Trophoblast cell (in vitro differentiated cells and primary cell): ENCODE measurements around the gene RNASEH1.
A peak's percentile ranks its signal among the peaks of the same experiment; 100 is the strongest.

Experiments
- DNase-seq, 2 donors: peaks; one replicate each; pipeline ENCODE4 v3.0.0-alpha.2; 2016
- H2AFZ ChIP-seq: 2 replicates; pipeline ENCODE4 v1.6.1; 2013; ENCODE audit warnings: low read length, moderate library complexity, mild to moderate bottlenecking; ENCODE audit not compliant: insufficient read depth, poor library complexity
- H2AK5ac ChIP-seq: 2 replicates; pipeline ENCODE4 v1.6.1; 2013; ENCODE audit warnings: mild to moderate bottlenecking, low read length
- H2BK120ac ChIP-seq: 2 replicates; pipeline ENCODE4 v1.6.1; 2013; ENCODE audit warnings: low read length, mild to moderate bottlenecking, moderate library complexity; ENCODE audit not compliant: insufficient read depth, poor library complexity
- H2BK12ac ChIP-seq: 2 replicates; pipeline ENCODE4 v1.6.1; 2013; ENCODE audit warnings: mild to moderate bottlenecking, low read length, moderate library complexity
- H2BK5ac ChIP-seq: 2 replicates; pipeline ENCODE4 v1.6.1; 2013; ENCODE audit warnings: low read length, low read depth, moderate library complexity, mild to moderate bottlenecking; ENCODE audit not compliant: poor library complexity
- H3K14ac ChIP-seq: 2 replicates; pipeline ENCODE4 v1.6.1; 2013; ENCODE audit warnings: mild to moderate bottlenecking, low read length
- H3K18ac ChIP-seq: 2 replicates; pipeline ENCODE4 v1.6.1; 2013; ENCODE audit warnings: mild to moderate bottlenecking, low read length
- H3K23ac ChIP-seq: 2 replicates; pipeline ENCODE4 v1.6.1; 2013; ENCODE audit warnings: low read length
- H3K27ac ChIP-seq: 2 replicates; pipeline ENCODE4 v1.5.1; 2013; ENCODE audit warnings: low read depth, mild to moderate bottlenecking, inconsistent platforms, low read length, moderate library complexity
- H3K27me3 ChIP-seq: 2 replicates; pipeline ENCODE4 v1.6.1; 2013; ENCODE audit warnings: inconsistent platforms, mild to moderate bottlenecking, low read length, moderate library complexity; ENCODE audit not compliant: insufficient read depth
- H3K36me3 ChIP-seq, 2 experiments: 1 replicate in 1 of 2; 2 replicates in 1 of 2; pipeline ENCODE4 v1.6.1; 2013; ENCODE audit warnings: low read length in 2 of 2, mild to moderate bottlenecking in 2 of 2, moderate library complexity in 1 of 2; ENCODE audit not compliant: insufficient read depth in 2 of 2, control insufficient read depth in 1 of 2
- H3K4ac ChIP-seq: 2 replicates; pipeline ENCODE4 v1.6.1; 2013; ENCODE audit warnings: low read depth, mild to moderate bottlenecking, low read length, moderate library complexity
- H3K4me1 ChIP-seq, 2 experiments: 1 replicate in 1 of 2; 2 replicates in 1 of 2; pipeline ENCODE4 v1.6.1; 2013; ENCODE audit warnings: low read length in 2 of 2, mild to moderate bottlenecking in 2 of 2, moderate library complexity in 1 of 2; ENCODE audit not compliant: insufficient read depth in 2 of 2, control insufficient read depth in 1 of 2
- H3K4me2 ChIP-seq: 2 replicates; pipeline ENCODE4 v1.6.1; 2013; ENCODE audit warnings: inconsistent platforms, mild to moderate bottlenecking, low read length, moderate library complexity
- H3K4me3 ChIP-seq: 2 replicates; pipeline ENCODE4 v1.5.1; 2013; ENCODE audit warnings: mild to moderate bottlenecking, low read depth, low read length, inconsistent platforms
- H3K79me1 ChIP-seq: one replicate; pipeline ENCODE4 v1.6.1; 2013; ENCODE audit warnings: low read length
- H3K79me2 ChIP-seq: 2 replicates; pipeline ENCODE4 v1.6.1; 2013; ENCODE audit warnings: low read length, mild to moderate bottlenecking; ENCODE audit not compliant: control insufficient read depth, insufficient read depth, poor library complexity
- H3K9ac ChIP-seq: 2 replicates; pipeline ENCODE4 v1.6.1; 2013; ENCODE audit warnings: mild to moderate bottlenecking, low read length
- H3K9me3 ChIP-seq: 2 replicates; pipeline ENCODE4 v1.6.1; 2013; ENCODE audit warnings: low read depth, mild to moderate bottlenecking, control low read depth, inconsistent platforms, low read length; ENCODE audit not compliant: insufficient read depth
- H4K12ac ChIP-seq: 2 replicates; pipeline ENCODE4 v1.6.1; 2013; ENCODE audit warnings: low read depth, mild to moderate bottlenecking, low read length, moderate library complexity
- H4K8ac ChIP-seq: 2 replicates; pipeline ENCODE4 v1.6.1; 2013; ENCODE audit warnings: low read depth, mild to moderate bottlenecking, low read length, moderate library complexity
- H4K91ac ChIP-seq: one replicate; pipeline ENCODE4 v1.6.1; 2013; ENCODE audit warnings: low read depth, mild to moderate bottlenecking, low read length, moderate library complexity
- WGBS: extraction: QIAGEN DNeasy Blood & Tissue Kit; methylation state at CpG from one replicate; pipeline ENCODE4 v1.1.7; 2013; ENCODE audit warnings: missing lambda C conversion rate; ENCODE audit not compliant: insufficient read length, insufficient coverage; ENCODE audit errors: extremely low coverage; 5-methylcytosine and 5-hydroxymethylcytosine counted together

RNASEH1 gene

DNA sequence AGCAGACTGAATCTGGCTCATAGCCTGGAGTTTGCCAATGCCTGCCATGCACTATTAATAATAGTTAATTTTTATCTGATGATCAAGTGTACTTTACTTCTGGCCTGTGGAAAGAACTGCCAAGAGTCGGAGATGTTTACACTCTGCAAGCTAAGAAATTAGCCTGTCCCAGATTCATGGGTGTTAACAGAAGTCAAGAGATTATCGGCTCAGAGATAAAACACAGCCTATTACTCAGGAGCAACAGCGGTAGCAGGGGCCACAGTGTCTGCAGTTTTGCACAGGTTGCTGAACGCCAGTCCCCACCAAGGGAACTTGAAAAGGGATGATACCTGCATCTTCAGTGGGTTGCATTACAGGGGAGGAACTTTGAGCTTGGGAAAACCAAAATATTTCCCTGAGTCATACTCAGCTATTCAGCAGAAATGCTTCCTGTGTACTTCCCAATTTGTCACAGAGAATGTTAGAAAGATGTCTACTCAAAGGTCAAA is 34.5 kb downstream of the RNASEH1 start:
- Histone ChIP-seq H3K27me3 (no peaks in the 10 kb centered on the region), H3K14ac (no peak overlapping the region), H3K79me2 (peaks cover 6% of the 10 kb centered on the region), H4K12ac (no peak overlapping the region), H3K79me1 (peaks cover 7% of the 10 kb centered on the region), H4K91ac (no peak overlapping the region), H2BK5ac (no peak overlapping the region), H2AFZ (no peak overlapping the region), H2BK12ac (no peak overlapping the region), H3K9ac (no peak overlapping the region), H3K9me3 (peaks cover 6% of the 10 kb centered on the region), H3K18ac (no peak overlapping the region), H3K36me3 (no peaks in the 10 kb centered on the region), H3K4me3 (no peak overlapping the region), H3K4me2 (no peak overlapping the region), H4K8ac (no peak overlapping the region), H2BK120ac (no peak overlapping the region), H2AK5ac (no peak overlapping the region), H3K23ac (no peak overlapping the region), H3K27ac (no peak overlapping the region), H3K4me1 (peaks cover 0 to 2% of the 10 kb centered on the region in 2 experiments), H3K4ac (no peak overlapping the region)
- WGBS: no CpG with 5 or more reads among the region's 4 CpGs
- peak; percentile 42 to 74 for DNase-seq

DNA sequence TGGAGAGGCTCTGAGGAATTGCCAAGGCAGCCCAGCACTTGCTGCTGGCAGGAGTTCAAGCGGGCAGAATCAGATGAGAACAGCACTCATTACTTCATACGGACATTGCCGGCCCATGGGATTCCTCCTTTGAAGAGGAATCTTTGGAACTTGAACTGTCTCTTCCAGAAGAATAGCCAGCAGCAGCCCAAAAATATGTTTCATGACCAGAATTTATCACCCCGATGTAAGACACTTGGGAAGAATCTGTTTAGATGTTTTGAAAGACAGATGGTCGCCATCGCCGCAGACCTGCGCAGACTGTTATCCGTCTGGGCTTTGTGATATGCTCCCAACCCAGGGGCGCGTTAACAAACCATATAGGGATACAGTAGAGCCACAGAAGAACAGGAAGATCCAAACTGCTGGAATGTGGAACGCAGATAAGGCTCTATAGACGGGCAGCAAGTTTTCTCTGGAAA is 35.1 kb downstream of the RNASEH1 start:
- H4K91ac ChIP-seq: no peak overlapping the region
- H3K4ac ChIP-seq: no peak overlapping the region
- H2BK12ac ChIP-seq: no peak overlapping the region
- peaks cover 0 to 2% of the 10 kb centered on the region in 2 experiments for H3K4me1 ChIP-seq
- WGBS: no CpG with 5 or more reads among the region's 13 CpGs
- H3K18ac ChIP-seq: no peak overlapping the region
- H3K4me2 ChIP-seq: no peak overlapping the region
- no peak overlapping the region for H3K23ac ChIP-seq
- H3K79me2 ChIP-seq: peaks cover 10% of the 10 kb centered on the region
- H2BK120ac ChIP-seq: no peak overlapping the region
- no peak overlapping the region for H4K8ac ChIP-seq
- H2AK5ac ChIP-seq: no peak overlapping the region
- H3K4me3 ChIP-seq: no peak overlapping the region
- no peaks in the 10 kb centered on the region for H3K27me3 ChIP-seq
- H3K14ac ChIP-seq: no peak overlapping the region
- H3K9me3 ChIP-seq: peaks cover 4% of the 10 kb centered on the region
- no peak overlapping the region for H4K12ac ChIP-seq
- H2BK5ac ChIP-seq: no peak overlapping the region
- H3K27ac ChIP-seq: no peak overlapping the region
- DNase-seq: peak; percentile 43 to 60
- no peaks in the 10 kb centered on the region for H3K36me3 ChIP-seq
- H3K9ac ChIP-seq: no peak overlapping the region
- H2AFZ ChIP-seq: no peak overlapping the region
- peaks cover 11% of the 10 kb centered on the region for H3K79me1 ChIP-seq

DNA sequence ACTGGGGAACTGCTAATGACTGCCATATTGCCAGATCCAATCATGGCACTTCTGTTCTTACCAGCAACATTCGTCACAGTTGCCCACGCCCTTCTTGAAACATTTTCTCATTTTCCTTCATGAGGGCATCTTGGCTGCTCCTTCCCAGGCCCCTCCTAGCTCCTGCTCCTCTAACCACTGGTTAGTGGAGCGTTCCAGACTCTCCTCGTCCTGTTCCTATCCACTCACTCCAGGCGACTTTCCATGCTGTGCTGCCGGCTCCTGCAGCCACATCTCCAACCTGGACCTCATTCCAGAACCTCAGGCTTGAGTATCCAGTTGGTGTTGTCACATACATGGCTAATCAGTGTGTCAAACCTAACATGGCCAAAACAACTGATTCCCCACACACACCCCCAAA is 37.5 kb downstream of the RNASEH1 start:
- H3K18ac ChIP-seq: no peak overlapping the region
- no peak overlapping the region for H3K27ac ChIP-seq
- H2BK120ac ChIP-seq: no peak overlapping the region
- no peak overlapping the region for H4K91ac ChIP-seq
- no peak overlapping the region for H2AK5ac ChIP-seq
- no peak overlapping the region for H3K9ac ChIP-seq
- H3K4me2 ChIP-seq: no peak overlapping the region
- DNase-seq: no peak
- no peaks in the 10 kb centered on the region for H3K9me3 ChIP-seq
- H3K79me1 ChIP-seq: peaks cover 11% of the 10 kb centered on the region
- H4K8ac ChIP-seq: no peak overlapping the region
- peaks cover 10% of the 10 kb centered on the region for H3K79me2 ChIP-seq
- H3K4me3 ChIP-seq: no peak overlapping the region
- no peak overlapping the region for H3K23ac ChIP-seq
- H2AFZ ChIP-seq: peak overlapping the region; percentile 33
- peaks cover 2% of the 10 kb centered on the region in 2 experiments for H3K36me3 ChIP-seq
- WGBS: no CpG with 5 or more reads among the region's 6 CpGs
- H3K4me1 ChIP-seq: peaks cover 0 to 2% of the 10 kb centered on the region in 2 experiments
- H2BK5ac ChIP-seq: no peak overlapping the region
- H4K12ac ChIP-seq: no peak overlapping the region
- no peak overlapping the region for H3K14ac ChIP-seq
- H3K4ac ChIP-seq: no peak overlapping the region
- H3K27me3 ChIP-seq: no peaks in the 10 kb centered on the region
- no peak overlapping the region for H2BK12ac ChIP-seq

- Histone ChIP-seq H2BK12ac (peak within 1 kb of the TSS; percentile 40), H2BK5ac (peak within 1 kb of the TSS; percentile 66), H3K4ac (peak within 1 kb of the TSS; percentile 61), H3K4me2 (peak within 1 kb of the TSS; percentile 94), H4K8ac (peak within 1 kb of the TSS; percentile 88), H3K36me3 (peaks cover 2% of the 10 kb centered on the region in 2 experiments), H2AFZ (peak within 1 kb of the TSS; percentile 77), H3K27me3 (no peaks in the 10 kb centered on the region), H3K9me3 (no peaks in the 10 kb centered on the region), H3K9ac (peak within 1 kb of the TSS; percentile 98), H3K23ac (no peak within 1 kb of the TSS), H2BK120ac (peak within 1 kb of the TSS; percentile 54), H3K4me3 (peak within 1 kb of the TSS; percentile 88), H3K27ac (peak within 1 kb of the TSS; percentile 93), H2AK5ac (peak within 1 kb of the TSS; percentile 31), H3K79me1 (peaks cover 11% of the 10 kb centered on the region), H3K18ac (peak within 1 kb of the TSS; percentile 97), H3K4me1 (peaks cover 0 to 2% of the 10 kb centered on the region in 2 experiments), H4K12ac (peak within 1 kb of the TSS; percentile 94), H3K79me2 (peaks cover 10% of the 10 kb centered on the region), H4K91ac (peak within 1 kb of the TSS; percentile 93), H3K14ac (peak within 1 kb of the TSS; percentile 95)
- no CpG with 5 or more reads among the region's 76 CpGs for WGBS
- DNase-seq: peak; percentile 82 to 87
These were observed 38.6 kb downstream of the RNASEH1 start, which contains the start of gene ADI1 for GRCh38 chr2:3519255-3520205. ADI1 (minus strand) TSS chr2:3519531; CDS start chr2:3519487, 44 bp downstream.
